ENCODE results near the gene HAO1.

Gene HAO1

DNA sequence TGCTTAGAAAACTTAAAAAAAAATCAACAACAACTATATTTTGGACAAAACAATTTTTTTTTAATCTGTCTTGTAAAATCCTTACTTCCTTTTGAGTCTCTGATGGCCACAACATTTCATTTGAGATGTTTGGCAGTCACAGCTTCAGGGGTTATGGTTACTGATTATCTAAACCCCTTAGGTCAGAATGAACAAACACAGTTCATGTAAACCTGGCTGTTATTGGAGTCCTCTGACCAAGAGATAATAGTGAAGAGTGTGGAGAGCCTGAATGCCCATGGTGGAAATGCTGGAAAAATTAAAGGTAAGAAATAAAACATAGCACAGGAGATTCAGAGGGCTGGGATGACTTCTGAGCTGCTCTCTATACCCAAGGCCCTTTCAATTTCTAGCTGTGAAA, 41.1 kb upstream of the HAO1 start:
- H3K4me3 ChIP-seq (ENCODE audit: low read length) = no peak overlapping the region
- no peaks in the 10 kb centered on the region for H3K27me3 ChIP-seq (ENCODE audit: low read depth, low read length)
- TF ChIP-seq CTCF (IDR thresholded peaks at IDR 0.05; ENCODE audit: low read depth, low read length) (no peak), EZH2phosphoT487 (IDR thresholded peaks at IDR 0.05; ENCODE audit: low read depth) (no peak)
- no peaks in the 10 kb centered on the region for H3K9me3 ChIP-seq (ENCODE audit: insufficient read depth, low read length)
- no peaks in the 10 kb centered on the region for H3K79me2 ChIP-seq (ENCODE audit: low read length)
- H2AFZ ChIP-seq (ENCODE audit: low read depth, low read length) = no peak overlapping the region
- no peak overlapping the region for H3K4me2 ChIP-seq (ENCODE audit: low read length)
- no peaks in the 10 kb centered on the region for H3K4me1 ChIP-seq (ENCODE audit: low read length)
- peaks cover 3% of the 10 kb centered on the region for H3K36me3 ChIP-seq (replicated peaks; ENCODE audit: low read depth, low read length)
- H3K9ac ChIP-seq (ENCODE audit: low read length) = no peak overlapping the region
- H4K20me1 ChIP-seq (ENCODE audit: insufficient read depth, low read length) = no peaks in the 10 kb centered on the region
- H3K27ac ChIP-seq (ENCODE audit: low read length) = no peak overlapping the region

DNA sequence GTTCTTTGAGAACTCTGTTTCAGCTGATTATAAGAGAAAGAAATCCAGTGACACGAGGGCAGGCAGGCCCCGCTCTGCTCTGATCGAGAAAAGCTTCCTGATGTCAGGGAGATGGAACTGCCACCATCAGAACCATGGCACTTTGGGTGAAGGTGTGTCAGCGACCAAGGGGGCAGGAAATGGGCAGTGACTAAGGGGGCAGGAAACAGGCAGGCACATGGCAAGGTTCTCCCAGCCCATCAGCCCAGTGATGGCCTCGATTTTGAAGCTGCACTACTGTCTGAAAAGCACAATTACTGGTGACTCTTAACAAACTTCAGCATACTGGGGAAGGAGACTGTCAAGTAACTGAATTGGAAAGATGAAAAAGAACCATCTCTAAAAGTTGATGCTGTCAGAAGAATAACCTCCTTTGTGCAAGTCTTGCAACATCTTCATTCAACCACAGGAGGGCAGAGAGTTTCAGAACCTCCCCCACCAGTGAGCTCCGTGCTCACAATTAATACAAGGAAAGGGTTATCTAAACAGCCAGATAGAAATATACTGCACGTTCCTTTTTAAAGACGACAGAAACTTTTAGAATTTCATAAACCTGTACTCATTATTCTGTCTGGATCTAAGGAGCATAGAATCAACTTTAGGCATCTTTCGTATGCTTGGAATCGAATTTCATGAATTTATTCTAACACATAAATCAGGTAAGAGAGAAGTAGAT, 40.2 kb upstream of the HAO1 start:
- H3K27me3 ChIP-seq (ENCODE audit: low read depth, low read length) = no peaks in the 10 kb centered on the region
- no peaks in the 10 kb centered on the region for H3K79me2 ChIP-seq (ENCODE audit: low read length)
- H4K20me1 ChIP-seq (ENCODE audit: insufficient read depth, low read length) = no peaks in the 10 kb centered on the region
- TF ChIP-seq EZH2phosphoT487 (IDR thresholded peaks at IDR 0.05; ENCODE audit: low read depth) (no peak), CTCF (IDR thresholded peaks at IDR 0.05; ENCODE audit: low read depth, low read length) (peak; percentile 61)
- H3K9ac ChIP-seq (ENCODE audit: low read length) = no peak overlapping the region
- H3K4me1 ChIP-seq (ENCODE audit: low read length) = no peaks in the 10 kb centered on the region
- H3K4me3 ChIP-seq (ENCODE audit: low read length) = no peak overlapping the region
- no peak overlapping the region for H3K27ac ChIP-seq (ENCODE audit: low read length)
- no peak overlapping the region for H2AFZ ChIP-seq (ENCODE audit: low read depth, low read length)
- no peak overlapping the region for H3K4me2 ChIP-seq (ENCODE audit: low read length)
- H3K9me3 ChIP-seq (ENCODE audit: insufficient read depth, low read length) = no peaks in the 10 kb centered on the region
- H3K36me3 ChIP-seq (replicated peaks; ENCODE audit: low read depth, low read length) = peaks cover 3% of the 10 kb centered on the region

GRCh38 chr20:7977709-7978108, 37.5 kb upstream of the HAO1 start:
- TF ChIP-seq CTCF (IDR thresholded peaks at IDR 0.05; ENCODE audit: low read depth, low read length) = no peak
- no peak for TF ChIP-seq EZH2phosphoT487 (IDR thresholded peaks at IDR 0.05; ENCODE audit: low read depth)
- H3K9ac ChIP-seq (ENCODE audit: low read length) = no peak overlapping the region
- H3K4me3 ChIP-seq (ENCODE audit: low read length) = no peak overlapping the region

GRCh38 chr20:7975851-7976414, 35.7 kb upstream of the HAO1 start:
- no peak overlapping the region for H3K9ac ChIP-seq (ENCODE audit: low read length)
- H3K9me3 ChIP-seq (ENCODE audit: insufficient read depth, low read length) = no peaks in the 10 kb centered on the region
- no peak overlapping the region for H2AFZ ChIP-seq (ENCODE audit: low read depth, low read length)
- H3K79me2 ChIP-seq (ENCODE audit: low read length) = no peaks in the 10 kb centered on the region
- no peaks in the 10 kb centered on the region for H3K36me3 ChIP-seq (replicated peaks; ENCODE audit: low read depth, low read length)
- no peaks in the 10 kb centered on the region for H3K4me1 ChIP-seq (ENCODE audit: low read length)
- no peak overlapping the region for H3K27ac ChIP-seq (ENCODE audit: low read length)
- no peaks in the 10 kb centered on the region for H4K20me1 ChIP-seq (ENCODE audit: insufficient read depth, low read length)
- no peak overlapping the region for H3K4me2 ChIP-seq (ENCODE audit: low read length)
- no peak overlapping the region for H3K4me3 ChIP-seq (ENCODE audit: low read length)
- peaks cover 9% of the 10 kb centered on the region; the same call in 1 of the 2 replicates for H3K27me3 ChIP-seq (ENCODE audit: low read depth, low read length)
- TF ChIP-seq CTCF (IDR thresholded peaks at IDR 0.05; ENCODE audit: low read depth, low read length) = no peak
- TF ChIP-seq EZH2phosphoT487 (IDR thresholded peaks at IDR 0.05; ENCODE audit: low read depth) = no peak

More at GRCh38 chr20:7977709-7978108, 37.5 kb upstream of the HAO1 start:
- Histone ChIP-seq H3K9me3 (ENCODE audit: insufficient read depth, low read length) (no peaks in the 10 kb centered on the region), H3K4me1 (ENCODE audit: low read length) (no peaks in the 10 kb centered on the region), H3K4me2 (ENCODE audit: low read length) (no peak overlapping the region), H2AFZ (ENCODE audit: low read depth, low read length) (no peak overlapping the region), H3K36me3 (replicated peaks; ENCODE audit: low read depth, low read length) (peaks cover 3% of the 10 kb centered on the region), H3K79me2 (ENCODE audit: low read length) (no peaks in the 10 kb centered on the region), H3K27me3 (ENCODE audit: low read depth, low read length) (0 out of 2 replicates have a peak, but pooled peaks cover 1% of the 10 kb centered on the region), H4K20me1 (ENCODE audit: insufficient read depth, low read length) (no peaks in the 10 kb centered on the region), H3K27ac (ENCODE audit: low read length) (no peak overlapping the region)
